Dermis microvascular lymphatic vessel endothelial cell (primary cell): ENCODE measurements around the gene SNX6. TPM values are rescaled to one million over a fixed set of nuclear protein-coding genes. Genes with fewer than 3 reads are reported as not detected.
"Not testable (repeated sequence)": the region's sequence is repeated elsewhere in the genome, so short reads cannot be mapped to it uniquely, and the experiment has no call there.

Experiments used
- DNase-seq, 2 donors: peaks; one replicate each; pipeline versions ENCODE4 v3.0.0 to v3.0.0-alpha.2; 2010; ENCODE audit warnings: low read depth in 2 of 2
- total RNA-seq: library from RNA; depleted of rRNA; stranded (reverse); fragments of >200 nt; gene quantifications from 2 replicates; pipeline ENCODE4 v1.2.1, GENCODE V29; 2014

SNX6 gene
- 78.9 and 80.5 TPM in 2 replicates for total RNA-seq

DNA sequence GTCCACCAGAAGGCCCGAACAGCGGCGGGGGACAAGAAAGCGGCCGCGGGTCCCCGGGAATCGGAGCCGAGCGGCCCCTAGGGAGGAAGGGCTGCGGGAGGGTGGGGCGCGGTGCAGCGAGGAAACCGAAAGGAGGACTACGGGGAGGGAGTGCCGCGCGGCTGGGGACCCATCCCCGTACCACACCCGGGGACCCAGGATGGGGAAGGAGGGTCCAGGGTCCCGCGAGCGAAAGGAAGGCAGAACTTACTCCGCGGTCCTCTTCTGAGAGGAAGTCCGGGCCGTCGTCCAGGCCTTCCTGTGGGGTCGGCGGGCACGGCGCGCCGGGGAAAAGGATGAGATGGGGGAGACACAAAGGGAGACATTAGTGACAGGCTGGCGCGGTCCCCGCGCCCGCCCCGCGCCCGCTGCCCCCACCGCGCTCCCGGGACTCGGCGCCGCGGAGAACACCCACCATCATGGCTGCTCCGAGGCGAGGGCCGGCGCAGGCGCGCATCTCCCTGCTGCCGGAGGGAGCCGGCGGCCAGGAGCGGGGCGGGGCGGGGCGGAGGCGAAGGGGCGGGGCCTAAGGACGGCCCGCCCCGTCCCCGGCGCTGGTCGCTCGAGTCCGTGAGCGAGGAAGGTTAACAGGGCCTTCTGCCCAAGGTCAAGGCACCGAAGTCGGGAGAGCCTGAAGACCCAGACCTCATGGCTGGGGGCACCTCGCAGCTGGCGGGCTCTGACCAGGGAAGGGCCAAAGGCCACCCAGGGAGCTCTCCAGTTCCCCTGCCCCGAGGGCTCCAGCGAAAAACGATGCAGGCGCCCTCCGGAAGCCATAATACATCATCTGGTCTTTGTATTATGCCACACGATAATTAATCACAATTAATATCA lies at the start of gene SNX6:
Gene SNX6, minus strand, starts transcription at position 492 of the 873 bp plus-strand sequence. Its CDS starts 32 bp downstream, at position 460.
- DNase-seq = peak; percentile 35 to 78

GRCh38 chr14:34678735-34679134 lies 48.8 kb upstream of the SNX6 start:
- no peak for DNase-seq

- peak in 1 of 2 donors; percentile 76 for DNase-seq
Observed at GRCh38 chr14:34678306-34678705, 48.4 kb upstream of the SNX6 start.

DNA sequence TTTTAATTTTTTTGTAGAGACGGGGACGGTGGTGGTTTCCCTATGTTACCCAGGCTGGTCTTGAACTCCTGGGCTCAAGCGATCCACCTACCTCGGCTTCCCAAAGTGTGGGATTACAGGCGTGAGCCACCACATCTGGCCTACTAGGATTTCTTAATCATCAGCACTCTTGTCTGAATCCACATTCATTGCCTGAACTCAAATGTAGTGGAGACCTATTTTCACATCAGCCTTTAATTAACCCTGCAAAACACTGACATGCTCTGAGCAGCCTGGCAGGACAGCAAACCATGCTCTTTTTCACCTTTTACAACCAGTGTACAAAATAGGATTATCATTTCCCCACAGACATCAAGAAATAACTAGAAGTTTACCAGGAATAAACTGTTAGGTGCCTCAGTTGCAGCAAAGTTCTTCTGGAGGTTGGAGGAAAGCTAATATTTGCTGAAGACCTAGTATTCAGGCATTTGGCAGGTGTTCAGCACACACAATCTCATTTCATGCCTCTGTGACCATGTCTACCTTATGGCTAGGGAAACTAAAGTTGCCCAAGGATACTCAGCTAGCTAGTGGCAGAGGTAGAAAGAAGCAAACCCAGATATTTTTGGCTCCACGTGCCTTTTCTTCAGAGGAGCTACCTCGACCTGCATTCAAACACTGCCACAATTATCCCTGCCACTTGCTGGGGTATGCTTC lies 46.7 kb upstream of the SNX6 start:
- no peak for DNase-seq

DNA sequence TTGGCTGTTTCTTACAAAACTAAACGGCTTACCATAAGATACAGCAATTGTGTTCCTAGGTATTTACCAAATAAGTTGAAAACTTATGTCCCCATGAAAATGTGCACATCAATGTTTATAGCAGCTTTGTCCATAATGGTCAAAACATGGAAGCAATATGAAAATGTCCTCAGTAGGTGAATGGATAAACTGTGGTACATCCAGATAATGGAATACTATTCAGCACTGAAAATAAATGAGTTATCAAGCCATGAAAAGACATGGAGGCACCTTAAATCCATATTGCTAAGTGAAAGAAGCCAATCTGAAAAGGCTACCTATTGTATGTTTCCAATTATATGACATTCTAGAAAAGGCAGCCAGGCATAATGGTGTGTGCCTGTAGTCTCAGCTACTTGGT lies 43.8 kb upstream of the SNX6 start:
- DNase-seq = no peak

GRCh38 chr14:34671716-34672115 lies 41.8 kb upstream of the SNX6 start:
- DNase-seq = no peak

- DNase-seq = no peak
Observed at GRCh38 chr14:34668111-34668510, 38.2 kb upstream of the SNX6 start.

DNA sequence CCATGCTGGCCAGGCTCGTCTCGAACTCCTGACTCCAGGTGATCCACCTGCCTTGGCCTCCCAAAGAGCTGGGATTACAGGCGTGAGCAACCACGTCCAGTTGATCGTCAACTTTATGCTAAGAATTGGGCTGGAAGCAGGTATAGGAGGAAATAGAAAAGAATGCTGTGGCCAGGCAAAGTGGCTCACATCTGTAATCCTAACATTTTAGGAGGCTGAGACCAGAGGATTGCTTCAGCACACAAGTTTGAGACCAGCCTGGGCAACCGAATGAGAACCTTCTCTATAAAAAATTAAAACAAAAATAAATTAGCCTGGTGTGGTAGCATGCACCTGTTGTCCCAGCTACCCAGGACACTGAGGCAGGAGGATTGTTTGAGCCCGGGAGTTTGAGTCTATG lies 37.1 kb upstream of the SNX6 start:
- DNase-seq = no peak

DNA sequence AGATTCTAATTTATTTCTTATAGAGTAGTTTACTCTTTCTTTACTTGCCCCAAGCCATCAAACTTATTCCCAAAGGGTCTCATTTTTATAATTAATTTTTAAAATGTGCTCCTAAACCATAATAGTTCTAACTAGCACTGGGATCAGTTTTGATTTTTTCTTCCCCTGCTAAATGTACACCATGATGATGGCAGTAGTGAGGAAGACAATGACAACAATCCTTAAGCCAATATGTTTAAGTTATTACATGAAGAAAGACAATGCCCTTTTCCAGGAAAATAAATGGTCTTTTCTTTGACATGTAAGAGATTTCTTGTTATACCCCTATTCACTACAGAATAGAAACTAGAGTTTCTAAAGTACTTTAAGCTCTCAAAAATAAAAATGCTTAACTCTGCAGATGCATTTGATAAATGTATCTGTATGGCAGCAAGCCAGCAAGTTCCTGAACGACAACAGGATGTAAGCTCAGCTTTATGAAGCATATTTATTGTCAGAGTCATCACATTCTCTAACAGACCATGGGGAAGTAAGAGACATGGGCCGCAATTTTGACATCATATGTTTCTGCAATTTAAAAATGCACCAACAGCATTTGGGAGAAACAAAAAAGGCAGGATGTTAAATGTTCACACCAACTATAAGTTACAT lies 36.0 kb upstream of the SNX6 start:
- peak; percentile 89 to 94 for DNase-seq

GRCh38 chr14:34662561-34663088 lies 32.7 kb upstream of the SNX6 start:
- DNase-seq = no peak

DNA sequence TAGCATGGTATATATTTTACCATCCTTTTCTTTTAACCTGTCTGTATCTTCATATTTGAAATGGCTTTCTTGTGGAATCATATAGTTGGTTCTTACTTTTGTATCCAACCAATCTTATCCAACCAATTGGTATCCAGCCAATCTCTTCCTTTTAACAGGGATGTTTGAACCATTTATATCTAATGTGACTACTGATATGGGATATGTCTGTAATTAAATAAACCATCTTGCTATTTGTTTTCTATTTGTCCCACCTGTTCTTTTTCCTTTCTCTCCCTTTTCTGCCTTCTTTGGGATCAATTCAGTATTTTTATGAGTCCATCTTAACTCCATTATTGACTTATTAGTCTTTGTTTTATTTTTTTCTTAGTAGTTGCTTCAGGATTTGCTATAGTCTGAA lies 30.8 kb upstream of the SNX6 start:
- no peak for DNase-seq

- no peak for DNase-seq
Observed at GRCh38 chr14:34655959-34656358, 26.0 kb upstream of the SNX6 start.

DNA sequence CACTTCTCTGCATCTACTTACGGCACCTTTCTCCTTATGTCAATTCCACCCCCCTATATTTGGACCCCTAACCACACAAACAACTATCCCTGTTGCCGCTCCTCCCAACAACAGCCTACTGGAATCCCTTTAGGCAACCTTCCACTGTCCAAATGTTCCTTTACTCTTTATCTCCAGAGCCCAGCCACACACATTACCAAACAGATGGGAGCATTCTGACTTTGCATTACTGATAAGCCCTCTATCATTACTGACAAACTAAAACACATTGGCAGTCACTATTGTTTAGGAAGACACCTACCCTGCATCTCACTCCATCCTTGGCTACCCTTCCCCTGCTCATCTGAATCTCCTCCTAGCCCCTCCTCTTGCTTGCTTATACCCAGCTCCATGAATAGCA lies 23.1 kb upstream of the SNX6 start:
- DNase-seq = not testable (repeated sequence)

GRCh38 chr14:34652348-34652747 lies 22.4 kb upstream of the SNX6 start:
- not testable (repeated sequence) for DNase-seq

GRCh38 chr14:34650786-34651584 lies 21.0 kb upstream of the SNX6 start:
- peak in 1 of 2 donors; percentile 93 for DNase-seq

DNA sequence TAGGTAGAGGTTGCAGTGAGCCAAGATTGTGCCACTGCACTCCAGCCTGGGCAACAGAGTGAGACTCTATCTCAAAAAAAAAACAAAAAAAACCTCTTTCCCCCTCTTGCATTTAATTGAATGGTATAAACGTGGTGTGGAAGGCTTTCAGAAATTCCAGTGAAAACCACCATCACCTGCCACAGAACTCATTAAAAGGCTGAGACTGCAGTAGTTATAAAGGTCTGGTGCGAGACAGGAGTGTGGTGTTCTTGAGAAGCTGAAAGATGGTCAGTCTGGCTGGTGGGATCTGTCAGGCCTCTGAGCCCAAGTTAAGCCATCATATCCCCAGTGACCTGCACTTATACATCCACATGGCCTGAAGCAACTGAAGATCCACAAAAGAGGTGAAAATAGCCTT lies 20.1 kb upstream of the SNX6 start:
- DNase-seq = not testable (repeated sequence)

- peak in 1 of 2 donors; percentile 64 for DNase-seq
Observed at GRCh38 chr14:34649344-34649743, 19.4 kb upstream of the SNX6 start.

- no peak for DNase-seq
Observed at GRCh38 chr14:34646570-34647255, 16.8 kb upstream of the SNX6 start.

- no peak for DNase-seq
Observed at GRCh38 chr14:34643361-34643760, 13.4 kb upstream of the SNX6 start.

DNA sequence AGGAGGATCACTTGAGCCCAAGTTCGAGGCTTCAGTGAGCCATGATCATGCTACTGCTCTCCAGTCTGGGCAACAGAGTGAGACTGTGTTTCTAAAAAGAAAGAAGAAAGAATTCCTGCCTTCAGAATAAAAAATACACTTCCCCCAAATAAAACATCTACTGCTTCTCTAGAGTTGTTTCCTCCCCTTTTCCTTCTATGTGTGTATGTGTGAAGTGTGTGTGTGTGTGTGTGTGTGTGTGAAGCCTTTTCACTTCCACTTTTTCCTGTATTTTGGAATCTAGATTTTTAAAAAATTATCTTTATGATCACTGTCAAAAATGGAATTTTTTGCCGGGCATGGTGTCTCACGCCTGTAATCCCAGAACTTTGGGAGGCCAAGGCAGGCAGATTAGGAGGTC lies 12.6 kb upstream of the SNX6 start:
- DNase-seq = no peak

DNA sequence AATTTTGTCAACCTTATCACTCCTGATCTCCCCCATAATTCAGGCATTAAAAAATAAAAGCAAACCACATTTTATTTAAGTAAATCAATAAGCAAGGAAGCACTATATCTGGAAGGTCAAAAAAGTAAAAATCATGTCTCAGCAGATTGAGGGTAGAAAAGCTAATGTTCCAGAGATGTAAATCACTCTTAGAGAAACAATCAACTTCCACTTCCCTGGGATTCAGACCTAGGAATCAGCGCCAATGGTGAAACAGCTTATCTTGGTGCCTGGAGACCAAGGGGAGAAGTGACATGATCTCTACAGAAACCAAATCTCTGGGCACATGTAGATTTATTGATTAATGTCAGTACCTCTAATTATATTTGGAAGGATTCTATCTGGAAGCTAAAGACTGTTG lies 10.9 kb upstream of the SNX6 start:
- no peak for DNase-seq
